ENCODE results near the gene IL1RAPL1. TPM values are rescaled to one million over a fixed set of nuclear protein-coding genes. Genes with fewer than 3 reads are reported as not detected.

Gene IL1RAPL1
- total RNA-seq, 4 donors from 2014 or later = 0.78 TPM; not detected in 3

- no peaks in the 10 kb centered on the region for H3K36me3 ChIP-seq
- intact Hi-C loops (cut with DNase I) = no loop called here
- no peak overlapping the region for H3K27ac ChIP-seq
- no peak for TF ChIP-seq POLR2A (IDR thresholded peaks at IDR 0.05)
- TF ChIP-seq, protein P1, sequence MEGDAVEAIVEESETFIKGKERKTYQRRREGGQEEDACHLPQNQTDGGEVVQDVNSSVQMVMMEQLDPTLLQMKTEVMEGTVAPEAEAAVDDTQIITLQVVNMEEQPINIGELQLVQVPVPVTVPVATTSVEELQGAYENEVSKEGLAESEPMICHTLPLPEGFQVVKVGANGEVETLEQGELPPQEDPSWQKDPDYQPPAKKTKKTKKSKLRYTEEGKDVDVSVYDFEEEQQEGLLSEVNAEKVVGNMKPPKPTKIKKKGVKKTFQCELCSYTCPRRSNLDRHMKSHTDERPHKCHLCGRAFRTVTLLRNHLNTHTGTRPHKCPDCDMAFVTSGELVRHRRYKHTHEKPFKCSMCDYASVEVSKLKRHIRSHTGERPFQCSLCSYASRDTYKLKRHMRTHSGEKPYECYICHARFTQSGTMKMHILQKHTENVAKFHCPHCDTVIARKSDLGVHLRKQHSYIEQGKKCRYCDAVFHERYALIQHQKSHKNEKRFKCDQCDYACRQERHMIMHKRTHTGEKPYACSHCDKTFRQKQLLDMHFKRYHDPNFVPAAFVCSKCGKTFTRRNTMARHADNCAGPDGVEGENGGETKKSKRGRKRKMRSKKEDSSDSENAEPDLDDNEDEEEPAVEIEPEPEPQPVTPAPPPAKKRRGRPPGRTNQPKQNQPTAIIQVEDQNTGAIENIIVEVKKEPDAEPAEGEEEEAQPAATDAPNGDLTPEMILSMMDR (IDR thresholded peaks at IDR 0.05) = no peak
- WGBS, 2 donors = 47 to 59% methylated on average over 5 of the region's 5 CpGs
- no peak overlapping the region for H3K4me3 ChIP-seq (replicated peaks in 1 of 3)
- H3K4me1 ChIP-seq = no peaks in the 10 kb centered on the region
- no peaks in the 10 kb centered on the region for H3K9me3 ChIP-seq
- DNase-seq = no peak
- H3K27me3 ChIP-seq = no peaks in the 10 kb centered on the region
Measured at GRCh38 chrX:28920153-28920943, 333.1 kb downstream of the IL1RAPL1 start.

- intact Hi-C loops (cut with DNase I) = no loop called here
- no peak for DNase-seq
Measured at GRCh38 chrX:28922106-28922505, 334.9 kb downstream of the IL1RAPL1 start.

GRCh38 chrX:28946846-28947245, 359.6 kb downstream of the IL1RAPL1 start:
- intact Hi-C loops (cut with DNase I) = no loop called here
- WGBS, 2 donors = 86 to 89% methylated on average over 3 of the region's 3 CpGs

More at GRCh38 chrX:28922106-28922505, 334.9 kb downstream of the IL1RAPL1 start:
- WGBS, 2 donors = 88 to 90% methylated on average over 2 of the region's 2 CpGs
- no peaks in the 10 kb centered on the region for H3K4me1 ChIP-seq
- H3K9me3 ChIP-seq = no peaks in the 10 kb centered on the region
- no peak overlapping the region for H3K4me3 ChIP-seq (replicated peaks in 1 of 3)
- TF ChIP-seq, protein P1 (IDR thresholded peaks at IDR 0.05) = no peak
- no peak for TF ChIP-seq POLR2A (IDR thresholded peaks at IDR 0.05)
- no peaks in the 10 kb centered on the region for H3K36me3 ChIP-seq
- H3K27ac ChIP-seq = no peak overlapping the region
- H3K27me3 ChIP-seq = no peaks in the 10 kb centered on the region

DNA sequence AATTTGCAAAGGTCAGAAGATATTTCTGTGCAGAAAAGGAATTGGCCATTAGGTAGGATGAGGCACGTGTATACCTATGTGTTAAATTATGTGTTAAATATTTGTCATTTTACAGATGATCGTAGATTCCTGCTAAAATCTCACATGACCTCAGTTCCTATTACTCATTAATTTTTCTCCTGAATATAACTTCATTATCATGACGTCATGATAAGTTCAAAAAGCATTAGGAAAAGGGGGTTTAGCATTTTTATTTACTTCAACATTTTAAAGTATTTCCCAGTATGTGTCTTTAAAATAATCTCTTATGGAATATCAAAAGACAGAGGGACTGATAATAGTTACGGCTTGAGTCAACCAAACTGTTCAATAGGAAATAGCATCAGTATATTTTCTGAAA, 372.8 kb downstream of the IL1RAPL1 start:
- TF ChIP-seq, protein P1 (IDR thresholded peaks at IDR 0.05) = no peak
- no peak for TF ChIP-seq POLR2A (IDR thresholded peaks at IDR 0.05)
- Histone ChIP-seq H3K36me3 (no peaks in the 10 kb centered on the region), H3K4me3 (replicated peaks in 1 of 3) (no peak overlapping the region), H3K4me1 (no peaks in the 10 kb centered on the region), H3K27ac (no peak overlapping the region), H3K9me3 (no peaks in the 10 kb centered on the region), H3K27me3 (no peaks in the 10 kb centered on the region)
- 70 to 84% methylated on average over 4 of the region's 4 CpGs for WGBS, 2 donors
- DNase-seq = no peak
- intact Hi-C loops (cut with DNase I) = no loop called here

More at GRCh38 chrX:28946846-28947245, 359.6 kb downstream of the IL1RAPL1 start:
- Histone ChIP-seq H3K36me3 (no peaks in the 10 kb centered on the region), H3K27ac (no peak overlapping the region), H3K4me3 (replicated peaks in 1 of 3) (no peak overlapping the region), H3K27me3 (no peaks in the 10 kb centered on the region), H3K9me3 (no peaks in the 10 kb centered on the region), H3K4me1 (no peaks in the 10 kb centered on the region)
- no peak for TF ChIP-seq POLR2A (IDR thresholded peaks at IDR 0.05)
- TF ChIP-seq, protein P1 (IDR thresholded peaks at IDR 0.05) = no peak
- no peak for DNase-seq

- WGBS, 2 donors = 14 to 32% methylated on average over 3 of the region's 3 CpGs
- H3K4me3 ChIP-seq (replicated peaks in 1 of 3) = no peak overlapping the region
- TF ChIP-seq, protein P1 (IDR thresholded peaks at IDR 0.05) = no peak
- TF ChIP-seq POLR2A (IDR thresholded peaks at IDR 0.05) = no peak
Measured at GRCh38 chrX:28966331-28966730, 379.1 kb downstream of the IL1RAPL1 start.

More at GRCh38 chrX:28966331-28966730, 379.1 kb downstream of the IL1RAPL1 start:
- no peak for DNase-seq
- intact Hi-C loops (cut with DNase I) = no loop called here
- no peaks in the 10 kb centered on the region for H3K9me3 ChIP-seq
- no peaks in the 10 kb centered on the region for H3K36me3 ChIP-seq
- H3K27ac ChIP-seq = no peak overlapping the region
- H3K4me1 ChIP-seq = no peaks in the 10 kb centered on the region
- H3K27me3 ChIP-seq = no peaks in the 10 kb centered on the region

All from thyroid gland (tissue), 4 donors.